ENCODE results near the gene PLXNB2.
"Not testable (repeated sequence)": the region's sequence is repeated elsewhere in the genome, so short reads cannot be mapped to it uniquely, and the experiment has no call there.

The PLXNB2 gene

GRCh38 chr22:50278956-50279619 is 28.4 kb downstream of the PLXNB2 start:
- no peak for DNase-seq (ENCODE audit: low spot score)

DNA sequence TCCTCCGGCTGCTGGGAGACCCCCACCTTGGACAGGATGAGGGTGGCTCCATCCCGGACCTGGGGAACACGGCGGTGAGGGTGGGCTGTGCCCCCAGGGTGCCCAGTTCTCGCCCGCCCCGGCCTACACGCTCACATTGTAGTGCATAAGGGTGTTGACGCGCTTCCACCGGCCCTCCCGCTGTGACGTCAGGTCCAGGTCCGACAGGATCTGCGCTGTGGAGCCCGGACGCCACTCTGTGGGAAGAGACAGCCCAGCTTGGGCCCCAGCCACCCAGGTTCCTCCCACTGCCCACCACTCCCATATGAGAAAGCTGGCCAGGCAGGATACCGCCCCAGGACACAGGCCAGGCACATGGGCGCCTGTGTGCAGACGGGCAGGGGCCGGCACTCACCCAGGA is 29.0 kb downstream of the PLXNB2 start:
- no peak for DNase-seq (ENCODE audit: low spot score)

GRCh38 chr22:50277761-50278160 is 29.7 kb downstream of the PLXNB2 start:
- no peak for DNase-seq (ENCODE audit: low spot score)

GRCh38 chr22:50276143-50276542 is 31.3 kb downstream of the PLXNB2 start:
- no peak for DNase-seq (ENCODE audit: low spot score)

- no peak for DNase-seq (ENCODE audit: low spot score)
These were observed 32.0 kb downstream of the PLXNB2 start for GRCh38 chr22:50275181-50276055.

GRCh38 chr22:50274771-50275170 is 32.7 kb downstream of the PLXNB2 start:
- DNase-seq (ENCODE audit: low spot score), result no peak

- peak; percentile 89 for DNase-seq (ENCODE audit: low spot score)
These were observed 33.1 kb downstream of the PLXNB2 start for GRCh38 chr22:50274311-50274710.

- not testable (repeated sequence) for DNase-seq (ENCODE audit: low spot score)
These were observed 33.7 kb downstream of the PLXNB2 start for GRCh38 chr22:50273781-50274180.

- DNase-seq (ENCODE audit: low spot score), result not testable (repeated sequence)
These were observed 34.1 kb downstream of the PLXNB2 start for GRCh38 chr22:50273352-50273751.

GRCh38 chr22:50272044-50272802 is 35.2 kb downstream of the PLXNB2 start:
- DNase-seq (ENCODE audit: low spot score), result no peak

- DNase-seq (ENCODE audit: low spot score), result peak; percentile 93
These were observed 35.9 kb downstream of the PLXNB2 start for GRCh38 chr22:50271519-50271970.

- peak; percentile 97 for DNase-seq (ENCODE audit: low spot score)
These were observed 36.6 kb downstream of the PLXNB2 start for GRCh38 chr22:50270666-50271394.

DNA sequence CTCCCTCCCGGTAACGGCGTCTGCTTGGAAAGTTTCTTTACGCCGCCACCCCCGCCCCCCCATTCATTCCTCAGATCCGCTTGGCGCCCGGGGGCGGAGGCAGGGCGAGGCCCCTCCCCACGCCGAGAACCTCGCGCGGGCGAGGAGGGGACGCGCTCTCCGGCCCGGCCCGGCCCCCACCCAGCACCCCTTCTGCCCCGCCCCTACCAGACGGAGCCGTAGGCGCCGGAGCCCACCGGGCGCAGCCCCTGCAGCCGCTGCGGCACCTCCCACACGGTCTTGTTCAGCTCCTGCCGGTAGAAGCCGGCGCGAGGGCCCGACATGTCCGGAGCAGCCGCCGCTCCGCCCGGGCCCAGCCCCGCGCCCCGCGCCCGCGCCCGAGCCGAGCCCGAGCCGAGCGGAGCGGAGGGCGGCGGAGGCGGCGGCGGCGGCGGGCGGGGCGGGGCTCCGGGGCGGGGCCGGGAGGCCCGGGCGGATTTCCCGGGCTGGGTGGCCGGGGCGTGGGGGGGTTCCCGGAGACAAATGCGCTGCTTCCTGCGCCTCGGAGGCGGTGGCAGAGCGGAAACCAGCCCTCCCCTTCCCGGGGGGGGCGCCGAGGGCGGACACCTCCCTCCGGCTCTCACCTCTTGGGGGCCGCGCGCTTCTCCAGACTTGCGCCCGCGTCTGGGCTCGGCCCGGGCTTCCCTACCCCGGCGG is 37.3 kb downstream of the PLXNB2 start, which contains the start of gene MAPK11:
Gene MAPK11 (minus strand): TSS at position 411 of the 696 bp plus-strand sequence. CDS start 88 bp downstream, at position 323.
- DNase-seq (ENCODE audit: low spot score), result no peak

DNA sequence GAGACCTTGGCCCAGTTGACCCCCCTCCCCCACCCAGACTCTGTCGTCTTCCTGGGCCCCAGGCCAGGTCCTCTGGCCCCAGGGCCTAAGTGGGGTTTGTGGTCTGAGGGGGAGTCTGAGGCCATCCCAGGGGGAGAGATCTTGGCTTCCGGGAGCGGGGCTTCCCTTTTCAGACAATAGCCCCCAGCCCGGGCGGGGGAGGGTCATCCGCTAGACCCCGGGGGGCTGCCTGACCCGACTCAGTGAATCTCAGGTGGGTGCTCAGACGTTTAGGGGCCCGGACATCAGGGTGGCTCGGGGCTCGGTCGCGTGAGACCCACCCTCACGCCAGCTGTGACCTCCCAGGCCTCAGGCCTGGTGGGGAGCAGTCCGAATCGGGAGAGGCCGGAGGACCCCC is 37.9 kb downstream of the PLXNB2 start:
- no peak for DNase-seq (ENCODE audit: low spot score)

- DNase-seq (ENCODE audit: low spot score), result no peak
These were observed 38.8 kb downstream of the PLXNB2 start for GRCh38 chr22:50268655-50269113.

- peak; percentile 61 for DNase-seq (ENCODE audit: low spot score)
These were observed 39.7 kb downstream of the PLXNB2 start for GRCh38 chr22:50267591-50268390.

DNA sequence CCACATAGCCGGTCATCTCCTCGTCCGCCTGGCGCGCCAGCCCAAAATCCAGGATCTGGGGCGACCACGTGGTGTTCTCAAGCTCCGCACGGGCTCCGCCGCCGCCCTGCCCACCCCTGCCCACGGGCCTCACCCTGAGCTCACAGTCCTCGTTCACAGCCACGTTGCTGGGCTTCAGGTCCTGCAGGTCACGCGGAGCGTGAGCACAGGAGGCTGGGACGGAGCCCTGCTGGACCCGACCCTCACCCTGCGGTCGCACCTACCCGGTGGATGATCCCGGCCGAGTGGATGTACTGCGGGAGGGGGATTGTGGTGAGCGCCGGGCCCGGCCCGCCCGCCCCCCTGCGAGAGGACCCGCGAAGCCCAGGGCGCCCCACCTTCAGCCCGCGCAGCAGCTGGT is 40.5 kb downstream of the PLXNB2 start:
- DNase-seq (ENCODE audit: low spot score), result no peak

- no peak for DNase-seq (ENCODE audit: low spot score)
These were observed 42.3 kb downstream of the PLXNB2 start for GRCh38 chr22:50264946-50265669.

GRCh38 chr22:50264104-50264745 is 43.2 kb downstream of the PLXNB2 start:
- no peak for DNase-seq (ENCODE audit: low spot score)
